GM12864 (cell line): ENCODE results near the gene RIPOR2.

Experiments
- DNase-seq: peaks from one replicate; pipeline ENCODE4 v3.0.0-alpha.2; 2011; ENCODE audit warnings: low read depth
- H3K4me3 ChIP-seq: 2 replicates; pipeline ENCODE4 v1.5.1; 2011; ENCODE audit warnings: mild to moderate bottlenecking, low read depth, low read length, control low read depth
- CTCF ChIP-seq: IDR thresholded peaks from 2 replicates; pipeline ENCODE4 v1.5.1; 2011; ENCODE audit warnings: low read depth, mild to moderate bottlenecking, moderate library complexity, low read length, control low read depth, inconsistent platforms; ENCODE audit errors: missing control alignments

The RIPOR2 gene

GRCh38 chr6:24827970-24828369 lies 107.8 kb downstream of the RIPOR2 start:
- no peak for DNase-seq
- no peak for TF ChIP-seq CTCF
- H3K4me3 ChIP-seq, result no peak overlapping the region

- TF ChIP-seq CTCF, result no peak
- DNase-seq, result no peak
- H3K4me3 ChIP-seq, result no peak overlapping the region
These were observed 108.6 kb downstream of the RIPOR2 start for GRCh38 chr6:24827162-24827561.

GRCh38 chr6:24825130-24825630 lies 110.6 kb downstream of the RIPOR2 start:
- H3K4me3 ChIP-seq, result no peak overlapping the region
- no peak for TF ChIP-seq CTCF
- DNase-seq, result no peak

- H3K4me3 ChIP-seq, result no peak overlapping the region
- no peak for TF ChIP-seq CTCF
- no peak for DNase-seq
These were observed 111.4 kb downstream of the RIPOR2 start for GRCh38 chr6:24824142-24824938.

- DNase-seq, result no peak
- TF ChIP-seq CTCF, result no peak
- no peak overlapping the region for H3K4me3 ChIP-seq
These were observed 112.6 kb downstream of the RIPOR2 start for GRCh38 chr6:24823185-24823584.

- DNase-seq, result no peak
- no peak overlapping the region for H3K4me3 ChIP-seq
- TF ChIP-seq CTCF, result no peak
These were observed 113.1 kb downstream of the RIPOR2 start for GRCh38 chr6:24822696-24823095.

GRCh38 chr6:24821860-24822444 lies 113.8 kb downstream of the RIPOR2 start:
- no peak overlapping the region for H3K4me3 ChIP-seq
- DNase-seq, result no peak
- TF ChIP-seq CTCF, result no peak
